DND-41 (cell line): ENCODE measurements around the gene ARRDC3.
A peak's percentile ranks its signal among the peaks of the same experiment; 100 is the strongest.
"Not testable (repeated sequence)": the region's sequence is repeated elsewhere in the genome, so short reads cannot be mapped to it uniquely, and the experiment has no call there.

ENCODE experiments used
- ATAC-seq: fragments of 200-7000 bp; cut with Tn5 transposase; 3 replicates; pipeline ENCODE4 v1.9.1; 2021; ENCODE audit warnings: low read depth; ENCODE audit not compliant: insufficient read depth
- DNase-seq: peaks from one replicate; pipeline ENCODE4 v3.0.0-alpha.2; 2020
- H2AFZ ChIP-seq: 2 replicates; pipeline ENCODE4 v1.6.0; 2012; ENCODE audit warnings: low read depth, low read length
- H3K27ac ChIP-seq: 2 replicates; pipeline ENCODE4 v1.5.1; 2012; ENCODE audit warnings: low read length, inconsistent platforms
- H3K27me3 ChIP-seq: fragments of 200-600 bp; sonication (generic); 2 replicates; pipeline ENCODE4 v1.6.0; 2012; ENCODE audit warnings: low read length, mild to moderate bottlenecking, inconsistent platforms; ENCODE audit not compliant: insufficient read depth, poor library complexity
- H3K36me3 ChIP-seq: 2 replicates; pipeline ENCODE4 v1.5.1; 2012; ENCODE audit warnings: low read length, inconsistent platforms; ENCODE audit not compliant: insufficient read depth
- H3K4me1 ChIP-seq: 2 replicates; pipeline ENCODE4 v1.5.1; 2012; ENCODE audit warnings: mild to moderate bottlenecking, low read length; ENCODE audit not compliant: insufficient read depth
- H3K4me2 ChIP-seq: 2 replicates; pipeline ENCODE4 v1.6.0; 2012; ENCODE audit warnings: mild to moderate bottlenecking, moderate library complexity, low read length, inconsistent platforms; ENCODE audit not compliant: insufficient read depth
- H3K4me3 ChIP-seq, 2 experiments: fragments of 200-600 bp in 1 of 2; shearing (Covaris generic) in 1 of 2; 2 replicates each; pipeline ENCODE4 v1.5.1; 2012 to 2016; ENCODE audit warnings: inconsistent platforms in 2 of 2, low read length in 2 of 2, mild to moderate bottlenecking in 2 of 2, low read depth in 1 of 2, moderate library complexity in 1 of 2
- H3K79me2 ChIP-seq: 2 replicates; pipeline ENCODE4 v1.6.0; 2012; ENCODE audit warnings: low read length, inconsistent platforms; ENCODE audit not compliant: insufficient read depth
- H3K9ac ChIP-seq: 2 replicates; pipeline ENCODE4 v1.6.0; 2012; ENCODE audit warnings: low read depth, mild to moderate bottlenecking, inconsistent platforms, low read length, moderate library complexity
- H3K9me3 ChIP-seq: 2 replicates; pipeline ENCODE4 v1.5.1; 2012; ENCODE audit warnings: low read length, moderate library complexity, mild to moderate bottlenecking, inconsistent platforms; ENCODE audit not compliant: insufficient read depth, severe bottlenecking
- H4K20me1 ChIP-seq: 2 replicates; pipeline ENCODE4 v1.6.0; 2012; ENCODE audit warnings: low read length; ENCODE audit not compliant: insufficient read depth
- EZH2 ChIP-seq: IDR thresholded peaks from 3 replicates; pipeline ENCODE4 v1.6.1; 2012; ENCODE audit warnings: borderline replicate concordance, low read depth, mild to moderate bottlenecking, moderate library complexity, low read length, inconsistent platforms; ENCODE audit not compliant: severe bottlenecking
- TF ChIP-seq, protein P1 (sequence below): IDR thresholded peaks from 2 replicates; pipeline ENCODE4 v1.5.1; 2012; ENCODE audit warnings: borderline replicate concordance, low read length, moderate library complexity, mild to moderate bottlenecking; ENCODE audit not compliant: poor library complexity, severe bottlenecking; ENCODE audit errors: extremely low read depth

The ARRDC3 gene

DNA sequence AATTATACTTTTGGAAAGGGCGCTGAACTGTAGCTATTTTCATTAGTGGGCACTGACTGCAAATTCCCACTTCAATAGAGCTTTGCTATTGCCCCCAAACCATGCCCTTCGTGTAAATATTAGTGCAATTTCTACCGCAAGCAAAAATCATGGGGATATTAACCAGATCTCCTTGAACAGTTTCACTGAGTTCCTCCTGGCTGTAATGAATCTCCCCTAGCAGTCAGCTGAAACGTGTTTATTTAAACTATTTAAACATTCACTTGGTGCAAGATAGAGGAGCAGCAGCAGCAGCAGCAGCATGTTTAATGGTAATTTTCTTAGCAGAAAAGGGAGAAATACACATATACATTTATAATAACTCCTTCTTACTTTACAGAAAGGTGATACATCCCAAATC lies 54.4 kb downstream of the ARRDC3 start:
- Histone ChIP-seq H4K20me1 (no peaks in the 10 kb centered on the region), H3K4me2 (no peak overlapping the region), H3K27ac (no peak overlapping the region), H3K27me3 (no peaks in the 10 kb centered on the region), H3K36me3 (no peaks in the 10 kb centered on the region), H3K9me3 (no peaks in the 10 kb centered on the region), H3K4me3 (no peak overlapping the region), H3K9ac (no peak overlapping the region), H3K79me2 (no peaks in the 10 kb centered on the region), H2AFZ (no peak overlapping the region), H3K4me1 (peaks cover 10% of the 10 kb centered on the region)
- TF ChIP-seq EZH2 = no peak
- TF ChIP-seq, protein P1, sequence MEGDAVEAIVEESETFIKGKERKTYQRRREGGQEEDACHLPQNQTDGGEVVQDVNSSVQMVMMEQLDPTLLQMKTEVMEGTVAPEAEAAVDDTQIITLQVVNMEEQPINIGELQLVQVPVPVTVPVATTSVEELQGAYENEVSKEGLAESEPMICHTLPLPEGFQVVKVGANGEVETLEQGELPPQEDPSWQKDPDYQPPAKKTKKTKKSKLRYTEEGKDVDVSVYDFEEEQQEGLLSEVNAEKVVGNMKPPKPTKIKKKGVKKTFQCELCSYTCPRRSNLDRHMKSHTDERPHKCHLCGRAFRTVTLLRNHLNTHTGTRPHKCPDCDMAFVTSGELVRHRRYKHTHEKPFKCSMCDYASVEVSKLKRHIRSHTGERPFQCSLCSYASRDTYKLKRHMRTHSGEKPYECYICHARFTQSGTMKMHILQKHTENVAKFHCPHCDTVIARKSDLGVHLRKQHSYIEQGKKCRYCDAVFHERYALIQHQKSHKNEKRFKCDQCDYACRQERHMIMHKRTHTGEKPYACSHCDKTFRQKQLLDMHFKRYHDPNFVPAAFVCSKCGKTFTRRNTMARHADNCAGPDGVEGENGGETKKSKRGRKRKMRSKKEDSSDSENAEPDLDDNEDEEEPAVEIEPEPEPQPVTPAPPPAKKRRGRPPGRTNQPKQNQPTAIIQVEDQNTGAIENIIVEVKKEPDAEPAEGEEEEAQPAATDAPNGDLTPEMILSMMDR = no peak
- DNase-seq (no peak), ATAC-seq (no peak)

DNA sequence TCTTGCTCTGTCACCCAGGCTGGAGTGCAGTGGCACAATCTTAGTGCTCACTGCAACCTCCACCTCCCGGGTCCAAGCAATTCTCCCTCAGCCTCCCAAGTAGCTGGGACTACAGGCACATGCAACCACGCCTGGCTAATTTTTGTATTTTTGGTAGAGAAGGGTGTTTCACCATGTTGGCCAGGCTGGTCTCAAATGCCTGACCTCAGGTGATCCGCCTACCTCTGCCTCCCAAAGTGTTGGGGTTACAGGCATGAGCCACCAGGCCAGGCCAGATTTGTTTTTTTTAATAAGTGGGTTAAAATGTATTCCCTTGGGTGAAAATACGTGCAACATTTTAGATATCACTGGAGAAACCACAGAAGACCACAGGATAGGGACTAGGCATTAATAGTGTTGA lies 60.1 kb downstream of the ARRDC3 start:
- not testable (repeated sequence) for H3K27ac ChIP-seq, H4K20me1 ChIP-seq, ATAC-seq, H3K36me3 ChIP-seq, H3K79me2 ChIP-seq, H3K4me2 ChIP-seq, H2AFZ ChIP-seq, H3K9ac ChIP-seq, DNase-seq, H3K4me1 ChIP-seq, H3K9me3 ChIP-seq, H3K4me3 ChIP-seq, H3K27me3 ChIP-seq

DNA sequence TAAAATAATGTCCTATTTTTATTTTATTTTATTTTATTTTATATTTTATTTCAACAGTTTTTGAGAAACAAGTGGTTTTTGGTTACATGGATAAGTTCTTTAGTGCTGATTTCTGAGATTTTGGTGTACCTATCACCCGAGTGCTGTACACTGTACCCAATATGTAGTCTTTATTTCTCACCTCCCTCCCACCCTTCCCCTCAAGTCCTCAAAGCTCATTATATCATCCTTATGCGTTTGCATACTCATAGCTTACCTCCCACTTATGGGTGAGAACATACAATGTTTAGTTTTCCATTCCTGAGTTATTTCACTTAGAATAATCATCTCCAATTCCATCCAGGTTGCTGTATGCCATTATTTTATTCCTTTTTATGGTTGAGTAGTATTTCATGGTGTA lies 63.5 kb downstream of the ARRDC3 start:
- no peaks in the 10 kb centered on the region for H3K27me3 ChIP-seq
- no peaks in the 10 kb centered on the region for H3K36me3 ChIP-seq
- TF ChIP-seq, protein P1 = no peak
- TF ChIP-seq EZH2 = no peak
- DNase-seq (no peak), ATAC-seq (no peak)
- no peak overlapping the region for H3K9ac ChIP-seq
- no peak overlapping the region for H3K27ac ChIP-seq
- no peaks in the 10 kb centered on the region for H3K79me2 ChIP-seq
- H2AFZ ChIP-seq = no peak overlapping the region
- H3K4me2 ChIP-seq = no peak overlapping the region
- H3K9me3 ChIP-seq = no peaks in the 10 kb centered on the region
- peaks cover 17% of the 10 kb centered on the region for H3K4me1 ChIP-seq
- H4K20me1 ChIP-seq = no peaks in the 10 kb centered on the region
- H3K4me3 ChIP-seq = no peak overlapping the region

DNA sequence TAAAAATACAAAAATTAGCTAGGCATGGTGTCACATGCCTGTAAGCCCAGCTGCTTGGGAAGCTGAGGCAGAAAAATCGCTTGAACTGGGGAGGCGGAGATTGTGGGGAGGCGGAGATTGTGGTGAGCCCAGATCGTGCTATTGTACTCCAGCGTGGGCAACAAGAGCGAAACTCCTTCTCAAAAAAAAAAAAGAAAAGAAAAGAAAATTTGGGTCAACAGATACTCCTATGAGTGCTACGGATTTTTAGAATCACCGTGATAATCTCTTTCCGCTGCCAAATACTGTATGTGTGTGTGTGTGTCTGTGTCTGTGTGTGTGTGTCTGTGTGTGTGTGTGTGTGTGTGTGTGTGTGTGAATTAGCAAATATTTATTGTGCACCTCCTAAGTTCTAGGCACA lies 64.4 kb downstream of the ARRDC3 start:
- H3K9me3 ChIP-seq = no peaks in the 10 kb centered on the region
- H2AFZ ChIP-seq = no peak overlapping the region; the same call in 1 of the 2 replicates
- H3K9ac ChIP-seq = no peak overlapping the region

More for the DNA sequence above, 64.4 kb downstream of the ARRDC3 start:
- H4K20me1 ChIP-seq = no peaks in the 10 kb centered on the region
- H3K4me1 ChIP-seq = peaks cover 26% of the 10 kb centered on the region
- TF ChIP-seq, protein P1 = no peak
- TF ChIP-seq EZH2 = no peak
- H3K4me3 ChIP-seq = no peak overlapping the region
- no peak overlapping the region for H3K27ac ChIP-seq
- peak; percentile 43 for ATAC-seq
- DNase-seq = peak; percentile 80
- no peaks in the 10 kb centered on the region for H3K36me3 ChIP-seq
- H3K4me2 ChIP-seq = no peak overlapping the region
- H3K27me3 ChIP-seq = no peaks in the 10 kb centered on the region
- H3K79me2 ChIP-seq = no peaks in the 10 kb centered on the region
